Stimulated activated effector memory CD8-positive, alpha-beta T cell treated with anti-CD3 and anti-CD28 coated beads, Interleukin-12 subunit alpha, Interleukin-12 subunit beta, amount 100 ng/mL, for 72 hours (primary cell): Measurements from ENCODE around the gene GOLT1B.

Experiments used
- ATAC-seq: fragments of 150-1000 bp; cut with Tn5 transposase; 2 replicates; pipeline ENCODE4 v1.10.0; 2021
- DNase-seq, 2 donors: peaks; one replicate each; pipeline ENCODE4 v3.0.0; 2021 to 2022; ENCODE audit warnings: low spot score in 2 of 2
- H3K27ac Mint-ChIP-seq: one replicate; pipeline ENCODE4 v1.8.0; 2022; ENCODE audit warnings: mild to moderate bottlenecking, mixed read lengths
- H3K36me3 Mint-ChIP-seq: one replicate; pipeline ENCODE4 v1.8.0; 2022; ENCODE audit warnings: mild to moderate bottlenecking, mixed read lengths
- H3K4me1 Mint-ChIP-seq: one replicate; pipeline ENCODE4 v1.8.0; 2022; ENCODE audit warnings: mixed read lengths
- H3K4me3 Mint-ChIP-seq: one replicate; pipeline ENCODE4 v1.8.0; 2022; ENCODE audit warnings: mild to moderate bottlenecking, mixed read lengths
- H3K9me3 Mint-ChIP-seq: one replicate; pipeline ENCODE4 v1.8.0; 2022; ENCODE audit warnings: mixed read lengths

The GOLT1B gene

DNA sequence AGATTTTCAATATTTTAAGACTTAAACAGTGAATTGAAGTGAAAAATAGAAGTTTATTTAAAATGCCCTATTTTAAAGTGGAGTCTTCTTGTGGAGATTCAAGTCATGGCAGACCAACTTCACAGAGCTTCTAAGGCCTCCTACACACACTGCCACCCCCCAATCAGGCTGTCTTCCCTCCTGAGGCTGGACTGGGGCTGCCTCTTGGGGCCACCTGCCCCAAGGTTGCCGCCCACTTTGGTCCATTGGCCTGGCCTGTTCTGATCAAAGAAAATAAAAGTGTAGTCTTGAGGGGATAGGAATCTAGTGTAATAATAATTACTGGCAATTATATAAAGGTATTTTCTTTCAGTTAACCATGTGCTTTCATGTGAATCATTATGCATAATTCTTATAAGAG is 1.3 kb downstream of the GOLT1B start:
- ATAC-seq: no peak
- Mint-ChIP-seq H3K4me1 (peaks cover 26% of the 10 kb centered on the region), H3K36me3 (peaks cover 32% of the 10 kb centered on the region), H3K27ac (no peak overlapping the region), H3K9me3 (no peaks in the 10 kb centered on the region), H3K4me3 (no peak overlapping the region)
- DNase-seq: no peak

DNA sequence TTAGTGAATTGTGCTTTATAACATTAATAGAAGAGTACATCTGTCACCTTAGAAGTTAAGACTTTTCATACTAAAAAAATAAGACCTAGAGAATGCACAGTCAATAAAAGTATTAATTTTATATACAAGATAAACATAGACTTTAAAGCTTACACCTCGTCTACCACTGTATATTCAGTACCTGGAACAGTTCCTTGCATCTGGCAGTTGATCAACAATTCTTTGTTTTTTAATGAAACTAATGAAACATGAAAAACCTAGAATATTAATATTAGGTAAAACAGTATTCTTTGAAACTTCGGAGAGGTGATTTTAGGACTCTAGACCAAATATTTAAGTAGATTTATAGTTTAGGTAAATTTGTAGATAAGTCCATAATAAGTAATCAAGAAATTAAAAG is 4.3 kb downstream of the GOLT1B start:
- Mint-ChIP-seq H3K27ac (no peak overlapping the region), H3K9me3 (no peaks in the 10 kb centered on the region), H3K36me3 (peaks cover 46% of the 10 kb centered on the region), H3K4me3 (no peak overlapping the region), H3K4me1 (peaks cover 45% of the 10 kb centered on the region)
- ATAC-seq (no peak), DNase-seq (no peak)

DNA sequence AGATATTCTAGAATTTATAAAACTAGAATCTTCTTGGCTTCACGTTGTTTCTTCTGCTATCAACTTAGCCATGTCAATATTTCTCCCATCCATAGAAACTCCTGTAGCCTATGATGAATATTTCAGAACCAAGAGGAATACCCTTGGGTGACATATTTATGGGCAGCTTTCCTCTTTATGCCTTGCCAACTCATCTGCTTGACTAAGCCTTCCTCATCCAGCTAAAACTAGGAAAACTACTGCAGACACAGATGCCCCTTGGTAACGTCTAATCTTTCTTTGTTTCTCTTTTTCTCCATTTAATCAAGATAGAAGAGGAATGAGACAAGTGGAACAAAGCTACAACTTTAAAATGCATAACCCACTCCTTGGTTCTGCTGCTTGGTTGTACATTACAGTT is 6.3 kb downstream of the GOLT1B start:
- H3K4me1 Mint-ChIP-seq: peaks cover 39% of the 10 kb centered on the region
- ATAC-seq: no peak
- peaks cover 60% of the 10 kb centered on the region for H3K36me3 Mint-ChIP-seq
- no peaks in the 10 kb centered on the region for H3K9me3 Mint-ChIP-seq
- DNase-seq: no peak
- no peak overlapping the region for H3K4me3 Mint-ChIP-seq
- no peak overlapping the region for H3K27ac Mint-ChIP-seq

DNA sequence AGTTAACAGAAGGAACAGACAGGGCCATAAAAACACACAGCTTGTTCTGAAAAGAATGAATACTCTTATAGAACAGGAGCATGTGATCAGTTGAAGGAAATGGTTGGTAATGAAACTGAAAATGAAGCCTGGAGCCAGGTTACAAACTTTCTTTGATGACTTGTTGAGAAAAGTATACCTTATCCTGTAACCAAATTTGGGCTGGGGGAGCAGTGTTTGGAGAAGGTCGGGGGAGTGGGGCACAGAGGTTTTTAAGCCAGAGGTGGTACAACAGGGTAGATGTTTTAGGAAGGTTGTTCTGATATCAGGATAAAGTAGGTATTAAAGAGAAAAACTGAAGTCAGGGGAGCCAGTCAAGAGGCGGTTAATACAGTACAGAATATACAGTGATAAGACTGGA is 8.2 kb downstream of the GOLT1B start:
- Mint-ChIP-seq H3K4me3 (peak overlapping the region; percentile 18), H3K36me3 (peaks cover 78% of the 10 kb centered on the region), H3K9me3 (no peaks in the 10 kb centered on the region), H3K4me1 (peaks cover 26% of the 10 kb centered on the region), H3K27ac (peak overlapping the region; percentile 52)
- ATAC-seq (peak; percentile 60), DNase-seq (no peak)

DNA sequence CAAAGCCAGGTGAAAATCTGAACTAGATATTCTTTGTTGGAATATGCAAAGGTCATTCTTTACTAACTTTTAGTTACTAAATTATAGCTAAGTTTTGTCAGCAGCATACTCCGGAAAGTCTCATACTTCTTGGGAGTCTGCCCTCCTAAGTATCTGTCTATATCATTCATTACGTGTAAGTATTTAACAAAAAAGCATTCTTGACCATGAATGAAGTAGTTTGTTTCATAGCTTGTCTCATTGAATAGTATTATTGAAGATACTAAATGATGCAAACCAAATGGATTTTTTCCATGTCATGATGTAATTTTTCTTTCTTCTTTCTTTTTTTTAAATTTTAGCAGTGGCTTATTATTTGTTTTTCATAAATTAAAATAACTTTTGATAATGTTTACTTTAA is 14.7 kb downstream of the GOLT1B start:
- H3K9me3 Mint-ChIP-seq: no peaks in the 10 kb centered on the region
- no peaks in the 10 kb centered on the region for H3K4me1 Mint-ChIP-seq
- no peak for DNase-seq
- no peak overlapping the region for H3K4me3 Mint-ChIP-seq
- no peak overlapping the region for H3K27ac Mint-ChIP-seq
- H3K36me3 Mint-ChIP-seq: peaks cover 78% of the 10 kb centered on the region
- ATAC-seq: no peak

DNA sequence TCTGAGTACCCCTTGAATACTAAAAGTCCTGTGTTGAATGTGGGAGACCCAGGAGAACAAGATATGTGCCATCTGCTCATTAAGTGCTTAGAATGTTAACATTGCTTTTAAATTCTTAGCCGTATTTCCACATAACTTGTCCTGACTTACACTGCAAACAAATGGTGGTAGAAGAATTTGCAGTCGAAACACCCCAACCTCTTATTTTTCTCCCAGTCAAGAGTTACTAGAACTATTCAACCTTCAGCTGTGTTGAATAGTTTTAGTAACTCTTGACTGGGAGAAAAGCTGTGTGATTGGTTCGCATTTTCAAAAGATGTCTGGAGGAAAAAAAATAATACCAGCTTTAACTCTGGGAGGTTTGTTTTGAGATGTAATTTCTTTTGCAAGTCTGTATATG is 16.9 kb downstream of the GOLT1B start:
- H3K4me1 Mint-ChIP-seq: no peaks in the 10 kb centered on the region
- no peak overlapping the region for H3K4me3 Mint-ChIP-seq
- H3K36me3 Mint-ChIP-seq: peaks cover 56% of the 10 kb centered on the region
- ATAC-seq (no peak), DNase-seq (no peak)
- H3K9me3 Mint-ChIP-seq: no peaks in the 10 kb centered on the region
- no peak overlapping the region for H3K27ac Mint-ChIP-seq

DNA sequence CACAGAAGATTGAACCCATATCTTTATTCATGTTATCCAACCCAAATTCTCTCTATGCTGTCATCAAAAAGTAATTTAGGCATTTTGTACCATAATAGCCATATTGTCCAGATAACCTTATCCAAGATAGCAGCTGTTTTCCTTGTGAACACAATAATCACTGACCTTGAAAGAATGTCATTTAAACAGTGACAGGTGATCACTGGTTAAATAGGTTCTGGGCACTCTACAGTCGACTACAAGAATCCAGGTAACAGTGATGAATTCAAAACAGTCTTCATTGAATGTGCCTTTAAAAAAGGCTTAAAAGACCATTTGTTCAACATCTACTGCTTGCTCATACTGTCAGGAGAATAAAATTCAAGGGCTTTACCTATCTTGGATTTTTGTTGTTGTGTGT is 20.0 kb downstream of the GOLT1B start:
- Mint-ChIP-seq H3K27ac (no peak overlapping the region), H3K4me1 (no peaks in the 10 kb centered on the region), H3K9me3 (no peaks in the 10 kb centered on the region), H3K4me3 (no peak overlapping the region), H3K36me3 (peaks cover 25% of the 10 kb centered on the region)
- ATAC-seq (no peak), DNase-seq (no peak)

DNA sequence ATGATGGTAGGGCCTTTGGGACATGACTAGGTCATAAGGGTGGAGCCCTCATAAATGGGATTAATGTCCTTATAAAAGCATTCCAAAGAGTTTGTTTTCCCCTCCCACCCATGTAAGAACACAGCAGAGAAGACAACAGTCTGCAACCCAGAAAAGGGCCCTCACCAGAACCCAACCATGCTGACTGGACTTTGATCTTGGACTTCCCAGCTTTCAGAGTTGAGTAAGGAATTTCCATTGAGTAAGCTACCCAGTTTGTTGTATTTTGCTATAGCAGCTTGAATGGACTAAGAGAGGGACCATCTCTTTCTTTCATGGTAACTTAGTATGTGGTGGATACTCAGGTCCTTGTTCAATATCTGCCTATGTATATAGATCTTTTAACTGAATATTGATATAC is 21.6 kb downstream of the GOLT1B start:
- Mint-ChIP-seq H3K36me3 (peaks cover 12% of the 10 kb centered on the region), H3K27ac (no peak overlapping the region), H3K4me1 (peaks cover 5% of the 10 kb centered on the region), H3K4me3 (no peak overlapping the region), H3K9me3 (no peaks in the 10 kb centered on the region)
- no peak for ATAC-seq
- DNase-seq: no peak

DNA sequence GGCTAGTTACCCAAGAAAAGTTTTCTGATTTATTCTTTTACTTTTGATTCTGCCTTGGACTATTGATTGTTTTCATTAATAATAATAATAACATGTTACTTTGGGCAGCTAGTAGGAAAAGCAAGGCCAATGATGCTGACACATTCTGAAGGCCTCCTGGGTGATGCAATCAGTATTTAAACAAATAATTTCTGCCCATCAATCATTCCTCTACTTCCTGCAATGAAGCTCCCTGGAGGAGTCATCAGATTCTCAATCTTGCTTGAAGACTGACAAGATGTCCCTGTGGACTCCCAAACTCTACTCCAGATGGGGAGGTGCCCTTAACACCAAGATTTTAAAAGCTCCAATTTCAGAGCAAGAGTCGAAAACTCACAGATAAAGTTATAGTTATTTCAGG is 24.5 kb downstream of the GOLT1B start, which contains the start of gene SPX:
TSS of gene SPX (plus strand) at position 244 of the 400 bp plus-strand sequence. CDS start 177 bp downstream, outside the sequence.
- DNase-seq (no peak), ATAC-seq (no peak)
- peak within 1 kb of the TSS; percentile 67 for H3K4me3 Mint-ChIP-seq
- H3K4me1 Mint-ChIP-seq: peaks cover 5% of the 10 kb centered on the region
- H3K9me3 Mint-ChIP-seq: no peaks in the 10 kb centered on the region
- no peaks in the 10 kb centered on the region for H3K36me3 Mint-ChIP-seq
- H3K27ac Mint-ChIP-seq: no peak within 1 kb of the TSS

DNA sequence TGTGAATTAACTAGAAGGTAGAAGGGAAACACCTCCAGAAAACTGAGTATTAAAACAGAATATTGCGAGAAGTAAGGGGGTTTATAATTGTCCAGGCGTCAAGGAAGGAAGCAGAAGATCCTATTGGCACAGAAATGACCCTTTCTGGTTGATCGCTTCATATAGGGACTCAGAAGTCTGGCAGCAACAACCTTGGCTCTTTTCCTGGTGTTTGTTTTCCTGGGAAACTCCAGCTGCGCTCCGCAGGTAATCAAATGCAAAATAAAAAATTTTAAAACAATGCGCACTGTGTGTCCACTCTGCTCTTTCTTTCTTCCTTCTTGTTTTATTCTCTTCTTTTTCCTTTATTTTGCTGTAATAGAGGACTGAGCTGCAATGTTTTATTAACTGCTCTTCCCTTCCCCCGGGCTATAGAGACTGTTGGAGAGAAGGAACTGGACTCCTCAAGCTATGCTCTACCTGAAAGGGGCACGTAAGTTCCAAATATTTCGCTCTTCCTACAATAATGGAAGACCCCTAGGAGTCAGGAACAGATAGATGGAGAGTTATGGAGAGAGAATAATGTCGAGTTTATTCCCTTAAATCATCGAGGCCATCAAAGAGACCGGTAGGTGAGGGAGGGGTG is 25.2 kb downstream of the GOLT1B start:
- H3K27ac Mint-ChIP-seq: no peak overlapping the region
- ATAC-seq: no peak
- peaks cover 5% of the 10 kb centered on the region for H3K4me1 Mint-ChIP-seq
- no peak for DNase-seq
- H3K4me3 Mint-ChIP-seq: peak overlapping the region; percentile 67
- H3K36me3 Mint-ChIP-seq: no peaks in the 10 kb centered on the region
- H3K9me3 Mint-ChIP-seq: no peaks in the 10 kb centered on the region

DNA sequence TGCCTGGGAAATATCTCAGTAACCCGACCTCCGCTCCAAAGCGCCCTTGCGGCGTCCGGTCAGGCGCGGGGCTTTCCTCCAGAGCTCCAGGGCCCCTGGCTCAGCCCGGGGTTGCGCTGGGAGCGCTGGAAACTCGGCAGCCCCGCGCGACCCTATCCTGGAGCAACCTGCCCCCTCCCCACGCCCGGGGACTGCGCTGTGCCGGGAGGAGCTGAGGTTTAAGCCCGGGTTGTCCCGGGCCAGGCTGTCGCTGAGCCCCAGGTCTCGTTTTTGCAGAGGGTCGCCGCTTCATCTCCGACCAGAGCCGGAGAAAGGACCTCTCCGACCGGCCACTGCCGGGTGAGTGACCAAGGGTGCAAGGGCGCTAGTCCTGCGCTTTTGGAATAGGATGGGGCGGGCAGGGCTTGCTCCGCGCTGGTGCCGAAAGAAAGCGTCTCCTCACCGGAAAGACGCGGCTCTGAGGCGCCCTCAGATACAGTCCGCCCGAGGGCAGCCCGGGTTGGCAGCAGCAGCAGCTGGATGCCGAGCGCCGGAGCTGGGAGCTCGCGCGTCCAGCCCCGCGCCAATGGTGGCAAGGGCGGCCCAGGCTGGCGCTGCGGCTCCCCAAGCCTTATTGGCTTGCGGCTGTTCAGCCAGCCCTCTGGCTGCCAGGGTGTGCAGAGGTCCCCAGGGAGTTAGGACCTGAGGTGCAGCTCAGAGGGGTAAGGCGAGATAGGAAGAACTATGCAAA is 26.0 kb downstream of the GOLT1B start:
- H3K4me1 Mint-ChIP-seq: peaks cover 5% of the 10 kb centered on the region
- H3K36me3 Mint-ChIP-seq: no peaks in the 10 kb centered on the region
- ATAC-seq: peak; percentile 98
- H3K9me3 Mint-ChIP-seq: no peaks in the 10 kb centered on the region
- DNase-seq: peak; percentile 36 to 78
- H3K27ac Mint-ChIP-seq: no peak overlapping the region
- peak overlapping the region; percentile 67 for H3K4me3 Mint-ChIP-seq

DNA sequence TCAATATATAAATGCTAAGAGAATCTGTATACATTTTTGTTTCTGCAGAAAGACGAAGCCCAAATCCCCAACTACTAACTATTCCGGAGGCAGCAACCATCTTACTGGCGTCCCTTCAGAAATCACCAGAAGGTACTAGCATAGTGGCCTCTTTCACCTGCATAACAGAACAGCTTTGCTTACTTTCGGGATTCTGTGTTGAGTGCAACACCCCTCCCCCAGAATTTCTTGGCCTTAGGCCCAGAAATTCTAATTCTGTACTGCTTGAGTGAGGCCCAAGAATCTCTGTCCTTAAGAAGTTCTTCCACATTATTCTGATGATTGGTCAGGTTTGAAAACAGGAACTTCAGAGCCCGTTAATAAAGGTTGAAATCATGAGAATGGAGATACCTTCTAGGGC is 27.4 kb downstream of the GOLT1B start:
- H3K27ac Mint-ChIP-seq: no peak overlapping the region
- H3K36me3 Mint-ChIP-seq: no peaks in the 10 kb centered on the region
- H3K4me3 Mint-ChIP-seq: no peak overlapping the region
- H3K4me1 Mint-ChIP-seq: peaks cover 5% of the 10 kb centered on the region
- no peaks in the 10 kb centered on the region for H3K9me3 Mint-ChIP-seq
- ATAC-seq (no peak), DNase-seq (no peak)

DNA sequence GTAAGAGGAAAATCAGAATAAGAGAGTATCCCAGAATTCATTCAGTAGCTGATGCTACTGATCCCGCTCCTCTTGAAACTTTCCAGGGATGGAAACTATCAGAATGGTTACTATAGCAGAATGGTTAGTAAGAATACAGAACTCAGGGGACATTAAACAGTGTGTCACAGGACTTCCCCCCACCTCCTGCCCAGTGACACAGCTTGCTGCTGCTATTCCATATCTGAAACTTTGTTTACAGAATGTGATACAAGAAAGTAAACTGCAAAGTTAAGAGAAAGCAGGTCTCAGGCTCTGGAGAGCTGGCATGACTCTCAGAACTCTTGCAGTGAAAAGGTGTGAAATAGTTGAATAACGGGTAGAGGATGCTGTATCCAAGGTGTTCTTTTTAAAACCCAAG is 27.9 kb downstream of the GOLT1B start:
- DNase-seq: no peak
- no peaks in the 10 kb centered on the region for H3K9me3 Mint-ChIP-seq
- no peak for ATAC-seq
- no peak overlapping the region for H3K4me3 Mint-ChIP-seq
- peaks cover 5% of the 10 kb centered on the region for H3K4me1 Mint-ChIP-seq
- peaks cover 5% of the 10 kb centered on the region for H3K36me3 Mint-ChIP-seq
- no peak overlapping the region for H3K27ac Mint-ChIP-seq

DNA sequence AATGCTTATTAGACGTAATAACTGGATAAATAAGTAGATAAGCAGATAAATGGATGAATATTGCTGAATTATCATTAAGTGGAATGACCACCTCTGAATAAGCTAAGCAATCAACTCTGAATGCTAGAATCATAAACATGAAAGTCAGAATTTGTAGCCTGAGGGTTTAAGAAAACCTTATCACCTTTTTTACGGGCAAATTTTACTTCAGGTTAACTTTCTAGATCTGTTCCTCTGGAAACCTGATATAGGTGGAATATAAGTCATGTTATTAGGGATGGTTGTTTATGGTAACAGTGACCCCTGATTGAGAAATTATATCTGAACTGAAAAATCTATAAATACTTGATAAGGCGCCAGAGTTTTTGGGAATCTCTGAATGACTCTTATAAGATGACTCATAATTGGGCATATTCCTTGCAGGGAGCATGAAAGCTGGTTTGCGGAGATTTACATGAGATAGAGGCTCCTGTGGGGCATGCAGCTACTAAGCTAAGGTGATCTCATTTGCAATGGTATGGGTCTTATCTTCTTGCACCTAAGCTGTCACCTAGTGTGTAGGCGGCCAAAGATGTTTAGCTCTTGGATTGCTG is 36.6 kb downstream of the GOLT1B start:
- DNase-seq: no peak
- Mint-ChIP-seq H3K4me1 (no peaks in the 10 kb centered on the region), H3K36me3 (peaks cover 6% of the 10 kb centered on the region), H3K27ac (no peak overlapping the region), H3K9me3 (no peaks in the 10 kb centered on the region), H3K4me3 (no peak overlapping the region)
- no peak for ATAC-seq

DNA sequence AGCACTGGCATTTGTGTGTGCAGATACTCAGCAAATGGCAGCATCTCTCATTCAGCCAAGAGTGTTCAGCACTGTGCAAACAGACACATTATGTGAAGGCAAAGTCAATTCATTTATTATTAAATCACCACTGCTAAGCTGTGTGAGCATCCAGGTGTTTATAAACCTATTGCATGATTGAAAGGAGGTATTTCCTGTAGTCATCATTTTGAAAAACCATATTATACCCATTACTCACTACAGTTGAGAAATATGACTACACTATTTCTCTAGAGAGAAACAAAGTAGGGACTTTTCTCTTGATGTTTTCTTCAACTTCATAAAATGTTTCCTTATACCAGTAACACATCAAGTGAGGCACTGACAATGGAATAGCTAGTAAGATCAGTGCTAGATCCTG is 38.2 kb downstream of the GOLT1B start:
- H3K4me3 Mint-ChIP-seq: no peak overlapping the region
- no peaks in the 10 kb centered on the region for H3K9me3 Mint-ChIP-seq
- H3K36me3 Mint-ChIP-seq: no peaks in the 10 kb centered on the region
- H3K4me1 Mint-ChIP-seq: no peaks in the 10 kb centered on the region
- no peak for DNase-seq
- peak; percentile 91 for ATAC-seq
- H3K27ac Mint-ChIP-seq: no peak overlapping the region

DNA sequence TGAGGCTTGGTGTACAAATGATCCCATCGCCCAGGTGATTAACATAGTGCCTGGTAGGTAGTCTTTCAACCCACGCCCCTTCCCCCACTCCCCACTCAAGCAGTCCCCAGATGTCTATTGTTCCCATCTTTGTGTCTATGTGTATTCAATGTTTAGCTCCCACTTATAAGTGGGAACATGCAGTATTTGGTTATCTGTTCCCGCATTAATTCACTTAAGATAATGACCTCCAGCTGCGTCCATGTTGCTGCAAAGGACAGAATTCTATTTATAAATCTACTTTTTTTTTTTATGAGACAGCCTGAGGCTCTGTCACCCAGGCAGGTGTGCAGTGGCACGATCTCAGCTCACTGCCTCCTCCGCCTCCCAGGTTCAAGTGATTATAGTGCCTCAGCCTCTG is 40.2 kb downstream of the GOLT1B start:
- ATAC-seq (no peak), DNase-seq (no peak)
- H3K4me3 Mint-ChIP-seq: no peak overlapping the region
- no peaks in the 10 kb centered on the region for H3K36me3 Mint-ChIP-seq
- H3K9me3 Mint-ChIP-seq: no peaks in the 10 kb centered on the region
- no peaks in the 10 kb centered on the region for H3K4me1 Mint-ChIP-seq
- no peak overlapping the region for H3K27ac Mint-ChIP-seq
